ENCODE measurements around the gene CHST15. TPM values are rescaled to one million over a fixed set of nuclear protein-coding genes. Genes with fewer than 3 reads are reported as not detected.

The CHST15 gene
- total RNA-seq, 2 experiments from 2014 or later, result 14.7 to 26.4 TPM

- Histone ChIP-seq H3K36me3 (ENCODE audit: insufficient read depth, low read length) (peaks cover 62% of the 10 kb centered on the region), H3K4me1 (ENCODE audit: insufficient read depth, low read length, poor library complexity, severe bottlenecking) (no peaks in the 10 kb centered on the region), H2AFZ (ENCODE audit: low read length) (no peak overlapping the region), H3K4me2 (ENCODE audit: low read length) (no peak overlapping the region), H3K79me2 (ENCODE audit: insufficient read depth, low read depth, low read length) (no peaks in the 10 kb centered on the region), H3K4me3 (ENCODE audit: low read depth, low read length, poor library complexity, severe bottlenecking) (no peak overlapping the region), H3K9me2 (ENCODE audit: insufficient read depth, low read length) (no peaks in the 10 kb centered on the region), H3K27ac (ENCODE audit: low read depth, low read length, poor library complexity, severe bottlenecking) (no peak overlapping the region), H4K20me1 (ENCODE audit: insufficient read depth, low read length) (no peaks in the 10 kb centered on the region), H3K9me3 (ENCODE audit: low read length) (no peaks in the 10 kb centered on the region; the same call in 1 of the 2 replicates)
- BruUV-seq (replicated peaks), result no TSS peak
- POLR2A ChIA-PET, result no interaction called here
- no peak for TF ChIP-seq EZH2phosphoT487 (IDR thresholded peaks at IDR 0.05; ENCODE audit: borderline replicate concordance, low read depth, low read length)
- intact Hi-C loops (cut with micrococcal nuclease; ENCODE audit: unreplicated experiment), result no loop called here
- DNase-seq (ENCODE audit: low spot score), result no peak
- CTCF ChIA-PET (ENCODE audit: unreplicated experiment), result no interaction called here
Measured at GRCh38 chr10:124010024-124010423, 83.4 kb downstream of the CHST15 start.

DNA sequence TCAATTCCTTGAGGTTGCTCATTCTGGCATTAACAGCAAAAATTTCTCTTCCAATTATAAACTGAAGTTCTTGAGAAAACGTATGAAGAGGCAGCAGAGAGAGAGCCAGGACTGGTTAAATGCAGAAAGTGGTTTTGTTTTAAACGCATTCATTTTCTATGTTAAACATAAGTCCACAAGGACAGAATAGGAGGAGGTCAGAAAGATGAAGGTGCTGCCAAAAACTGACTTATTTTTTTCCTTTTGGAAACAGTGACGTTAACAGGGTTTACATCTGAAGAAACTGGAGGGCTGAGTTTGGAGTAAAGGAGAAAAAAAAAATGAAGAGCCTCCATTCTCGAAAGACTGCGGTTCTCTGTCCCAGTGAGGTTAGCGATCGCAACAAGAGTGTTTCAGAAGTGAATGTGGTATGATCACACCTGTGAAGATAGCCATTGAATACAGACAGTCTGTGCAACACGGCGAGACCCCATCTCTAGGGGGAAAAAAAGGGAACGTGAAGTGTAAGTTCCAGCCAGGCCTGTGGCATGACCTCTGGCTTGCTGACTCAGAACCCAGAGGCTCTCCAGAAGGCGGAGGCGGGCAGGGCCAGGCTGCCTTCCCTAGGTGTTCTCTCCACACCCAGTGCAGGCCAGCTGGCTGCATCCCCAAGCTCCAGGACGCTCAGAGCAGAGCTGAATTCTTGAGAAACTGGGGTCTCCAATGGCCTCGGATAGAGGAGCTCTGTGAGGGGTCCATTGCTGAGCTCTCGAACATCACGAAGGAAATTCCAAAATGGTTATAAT lies 84.0 kb downstream of the CHST15 start:
- ChIA-PET CTCF (ENCODE audit: unreplicated experiment) (no interaction called here), POLR2A (no interaction called here)
- no peak overlapping the region for H3K4me2 ChIP-seq (ENCODE audit: low read length)
- no peak overlapping the region for H3K27ac ChIP-seq (ENCODE audit: low read depth, low read length, poor library complexity, severe bottlenecking)
- peaks cover 56% of the 10 kb centered on the region for H3K36me3 ChIP-seq (ENCODE audit: insufficient read depth, low read length)
- no peaks in the 10 kb centered on the region; the same call in 1 of the 2 replicates for H3K9me3 ChIP-seq (ENCODE audit: low read length)
- H3K4me3 ChIP-seq (ENCODE audit: low read depth, low read length, poor library complexity, severe bottlenecking), result no peak overlapping the region
- H3K4me1 ChIP-seq (ENCODE audit: insufficient read depth, low read length, poor library complexity, severe bottlenecking), result peaks cover 2% of the 10 kb centered on the region
- H2AFZ ChIP-seq (ENCODE audit: low read length), result no peak overlapping the region
- intact Hi-C loops (cut with micrococcal nuclease; ENCODE audit: unreplicated experiment), result no loop called here
- H4K20me1 ChIP-seq (ENCODE audit: insufficient read depth, low read length), result no peaks in the 10 kb centered on the region
- no peaks in the 10 kb centered on the region for H3K79me2 ChIP-seq (ENCODE audit: insufficient read depth, low read depth, low read length)
- no TSS peak for BruUV-seq (replicated peaks)
- DNase-seq (ENCODE audit: low spot score), result no peak
- TF ChIP-seq CTCF (conservative IDR thresholded peaks at IDR 0.05; ENCODE audit: low read length), result no peak
- no peak for TF ChIP-seq EZH2phosphoT487 (IDR thresholded peaks at IDR 0.05; ENCODE audit: borderline replicate concordance, low read depth, low read length)
- no peaks in the 10 kb centered on the region for H3K9me2 ChIP-seq (ENCODE audit: insufficient read depth, low read length)

DNA sequence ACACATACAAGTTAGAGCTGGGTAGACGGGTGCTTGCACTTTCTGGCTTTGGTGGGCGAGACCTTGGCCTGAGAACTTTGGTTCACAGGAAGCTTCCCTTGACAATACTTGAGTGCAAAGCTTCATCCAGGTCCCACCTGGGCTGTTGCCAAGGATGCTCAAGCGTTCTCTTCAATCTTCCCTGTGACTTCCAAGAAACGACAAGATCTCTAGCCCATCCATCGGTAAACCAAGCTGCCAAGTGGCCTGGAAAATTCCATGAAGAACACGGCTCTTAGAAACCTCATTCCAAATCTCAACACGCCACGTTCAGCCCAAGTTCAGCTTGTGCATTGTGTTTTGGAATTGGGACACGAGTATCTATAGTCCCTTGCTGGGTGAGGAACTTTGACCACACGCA lies 84.7 kb downstream of the CHST15 start:
- BruUV-seq (replicated peaks), result TSS peak; percentile 56
- intact Hi-C loops (cut with micrococcal nuclease; ENCODE audit: unreplicated experiment), result no loop called here
- Histone ChIP-seq H3K27ac (ENCODE audit: low read depth, low read length, poor library complexity, severe bottlenecking) (no peak overlapping the region), H3K4me1 (ENCODE audit: insufficient read depth, low read length, poor library complexity, severe bottlenecking) (peaks cover 3% of the 10 kb centered on the region), H3K36me3 (ENCODE audit: insufficient read depth, low read length) (peaks cover 49% of the 10 kb centered on the region), H3K4me2 (ENCODE audit: low read length) (no peak overlapping the region), H3K9me2 (ENCODE audit: insufficient read depth, low read length) (no peaks in the 10 kb centered on the region), H3K4me3 (ENCODE audit: low read depth, low read length, poor library complexity, severe bottlenecking) (no peak overlapping the region), H2AFZ (ENCODE audit: low read length) (no peak overlapping the region), H3K79me2 (ENCODE audit: insufficient read depth, low read depth, low read length) (no peaks in the 10 kb centered on the region), H3K9me3 (ENCODE audit: low read length) (no peaks in the 10 kb centered on the region; the same call in 1 of the 2 replicates), H4K20me1 (ENCODE audit: insufficient read depth, low read length) (no peaks in the 10 kb centered on the region)
- CTCF ChIA-PET (ENCODE audit: unreplicated experiment), result no interaction called here
- POLR2A ChIA-PET, result no interaction called here
- no peak for DNase-seq (ENCODE audit: low spot score)
- TF ChIP-seq EZH2phosphoT487 (IDR thresholded peaks at IDR 0.05; ENCODE audit: borderline replicate concordance, low read depth, low read length) (no peak), CTCF (conservative IDR thresholded peaks at IDR 0.05; ENCODE audit: low read length) (no peak)
